ENCODE data around the gene HDAC4.

HDAC4 gene

GRCh38 chr2:239396881-239397681 is 3.7 kb downstream of the HDAC4 start:
- TF ChIP-seq GATA3 (IDR thresholded peaks at IDR 0.05; ENCODE audit: low read depth, low read length): no peak

GRCh38 chr2:239395524-239395923 is 5.3 kb downstream of the HDAC4 start:
- TF ChIP-seq GATA3 (IDR thresholded peaks at IDR 0.05; ENCODE audit: low read depth, low read length) (no peak), GATA2 (IDR thresholded peaks at IDR 0.05; ENCODE audit: low read depth, low read length) (no peak)

- TF ChIP-seq GATA2 (IDR thresholded peaks at IDR 0.05; ENCODE audit: low read depth, low read length) (no peak), GATA3 (IDR thresholded peaks at IDR 0.05; ENCODE audit: low read depth, low read length) (no peak)
These were observed 5.8 kb downstream of the HDAC4 start for GRCh38 chr2:239394978-239395377.

GRCh38 chr2:239394346-239394945 is 6.4 kb downstream of the HDAC4 start:
- TF ChIP-seq GATA2 (IDR thresholded peaks at IDR 0.05; ENCODE audit: low read depth, low read length) (no peak), GATA3 (IDR thresholded peaks at IDR 0.05; ENCODE audit: low read depth, low read length) (no peak)

- TF ChIP-seq GATA2 (IDR thresholded peaks at IDR 0.05; ENCODE audit: low read depth, low read length) (no peak), GATA3 (IDR thresholded peaks at IDR 0.05; ENCODE audit: low read depth, low read length) (no peak)
These were observed 6.9 kb downstream of the HDAC4 start for GRCh38 chr2:239393941-239394340.

- no peak for TF ChIP-seq GATA2 (IDR thresholded peaks at IDR 0.05; ENCODE audit: low read depth, low read length)
- TF ChIP-seq GATA3 (IDR thresholded peaks at IDR 0.05; ENCODE audit: low read depth, low read length): no peak
These were observed 7.4 kb downstream of the HDAC4 start for GRCh38 chr2:239393388-239393940.

- TF ChIP-seq GATA2 (IDR thresholded peaks at IDR 0.05; ENCODE audit: low read depth, low read length): no peak
- TF ChIP-seq GATA3 (IDR thresholded peaks at IDR 0.05; ENCODE audit: low read depth, low read length): no peak
These were observed 8.0 kb downstream of the HDAC4 start for GRCh38 chr2:239392688-239393387.

- TF ChIP-seq GATA3 (IDR thresholded peaks at IDR 0.05; ENCODE audit: low read depth, low read length): no peak
- TF ChIP-seq GATA2 (IDR thresholded peaks at IDR 0.05; ENCODE audit: low read depth, low read length): no peak
These were observed 8.8 kb downstream of the HDAC4 start for GRCh38 chr2:239392072-239392357.

- TF ChIP-seq GATA3 (IDR thresholded peaks at IDR 0.05; ENCODE audit: low read depth, low read length): no peak
- TF ChIP-seq GATA2 (IDR thresholded peaks at IDR 0.05; ENCODE audit: low read depth, low read length): no peak
These were observed 9.3 kb downstream of the HDAC4 start for GRCh38 chr2:239391286-239392071.

- TF ChIP-seq GATA2 (IDR thresholded peaks at IDR 0.05; ENCODE audit: low read depth, low read length): no peak
- TF ChIP-seq GATA3 (IDR thresholded peaks at IDR 0.05; ENCODE audit: low read depth, low read length): no peak
These were observed 10.1 kb downstream of the HDAC4 start for GRCh38 chr2:239390546-239391285.

- TF ChIP-seq GATA2 (IDR thresholded peaks at IDR 0.05; ENCODE audit: low read depth, low read length) (no peak), GATA3 (IDR thresholded peaks at IDR 0.05; ENCODE audit: low read depth, low read length) (no peak)
These were observed 11.1 kb downstream of the HDAC4 start for GRCh38 chr2:239389414-239390329.

All from SH-SY5Y (cell line).